ENCODE measurements around the gene PHETA2. TPM values are rescaled to one million over a fixed set of nuclear protein-coding genes. Genes with fewer than 3 reads are reported as not detected.

Gene PHETA2, protein sequence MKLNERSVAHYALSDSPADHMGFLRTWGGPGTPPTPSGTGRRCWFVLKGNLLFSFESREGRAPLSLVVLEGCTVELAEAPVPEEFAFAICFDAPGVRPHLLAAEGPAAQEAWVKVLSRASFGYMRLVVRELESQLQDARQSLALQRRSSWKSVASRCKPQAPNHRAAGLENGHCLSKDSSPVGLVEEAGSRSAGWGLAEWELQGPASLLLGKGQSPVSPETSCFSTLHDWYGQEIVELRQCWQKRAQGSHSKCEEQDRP
- total RNA-seq, result 3.5 TPM

DNA sequence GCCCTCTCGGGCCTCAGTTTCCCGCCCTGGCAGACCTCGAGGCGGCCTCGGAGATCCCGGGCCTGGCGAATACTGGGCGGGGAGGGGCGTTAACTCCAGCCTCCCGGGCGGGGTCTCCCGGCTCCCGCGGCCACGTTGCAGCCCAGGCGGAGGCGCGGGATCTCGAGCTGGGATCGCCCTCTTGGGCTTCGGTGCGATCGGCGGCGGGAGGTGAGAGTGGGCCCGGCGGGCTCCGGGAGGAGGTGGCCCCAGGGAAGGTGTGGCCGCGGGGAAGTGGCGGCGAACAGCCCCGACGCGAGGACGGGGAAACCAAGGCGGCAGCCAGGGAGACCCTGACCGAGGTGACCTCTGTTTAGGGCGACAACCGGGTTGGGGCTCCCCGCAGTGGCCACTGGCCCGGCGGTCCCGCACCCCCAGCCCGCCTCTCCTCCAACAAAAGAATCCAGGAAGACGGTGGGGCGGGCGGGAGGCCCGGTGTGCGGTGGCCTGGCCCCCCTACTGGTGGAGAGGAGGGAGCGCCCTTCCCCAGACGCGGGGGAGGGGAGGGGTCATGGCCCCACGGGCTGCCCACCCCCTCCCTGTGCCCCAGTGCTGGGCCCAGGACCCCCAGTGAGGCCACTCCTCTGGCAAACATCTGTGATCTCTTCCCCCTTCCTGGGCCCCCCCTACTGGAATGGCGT is at the start of gene PHETA2:
TSS of gene PHETA2 (plus strand) at position 117 of the 680 bp plus-strand sequence. CDS start 3,046 bp downstream, outside the sequence.

DNA sequence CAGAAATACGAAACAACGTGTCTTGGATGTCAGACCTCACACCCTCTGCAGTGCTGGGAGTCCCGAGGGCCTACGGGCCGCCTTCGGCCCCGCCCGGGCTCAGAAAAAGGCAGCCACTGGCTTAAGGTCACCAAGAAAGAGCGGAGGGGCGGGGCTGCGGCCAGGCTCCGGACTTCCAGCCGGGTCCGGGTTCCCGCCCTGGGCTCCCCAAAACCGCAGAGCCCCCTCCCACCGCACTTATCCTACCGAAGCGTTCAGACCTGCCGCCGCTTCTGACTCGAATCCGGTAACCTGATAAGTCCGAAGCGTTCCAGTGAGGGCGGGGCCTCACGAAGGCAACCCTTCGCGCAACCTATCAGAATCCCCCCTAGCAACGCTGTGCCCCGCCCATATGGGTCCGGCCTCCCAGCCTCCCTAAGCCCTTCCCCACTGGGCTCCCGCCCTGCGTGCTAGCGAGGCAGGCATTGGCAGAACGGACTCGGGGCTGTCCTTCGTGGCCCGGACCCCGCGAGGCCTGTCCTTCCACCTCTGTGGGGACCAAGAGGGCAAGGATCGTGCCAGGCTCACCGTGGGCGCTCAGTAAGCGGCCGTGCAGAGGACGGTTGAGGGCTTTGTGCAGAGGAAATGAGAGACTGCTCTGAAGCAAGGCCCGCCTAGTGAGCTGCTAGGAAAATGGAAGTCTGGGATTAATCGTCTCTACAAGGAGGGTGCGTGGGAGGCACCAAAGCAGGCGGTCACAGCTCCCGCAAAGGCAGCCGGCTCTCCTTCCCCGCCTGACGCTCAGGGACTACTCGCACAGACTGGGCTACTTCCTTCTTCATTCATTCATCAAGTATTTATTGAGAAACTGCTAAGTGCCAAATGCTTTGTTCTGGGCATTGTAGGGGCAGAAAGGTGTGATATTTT is 3.3 kb upstream of the PHETA2 start, which contains the start of gene NAGA:
TSS of gene NAGA (minus strand) at position 296 of the 906 bp plus-strand sequence. CDS start 515 bp downstream, outside the sequence.

DNA sequence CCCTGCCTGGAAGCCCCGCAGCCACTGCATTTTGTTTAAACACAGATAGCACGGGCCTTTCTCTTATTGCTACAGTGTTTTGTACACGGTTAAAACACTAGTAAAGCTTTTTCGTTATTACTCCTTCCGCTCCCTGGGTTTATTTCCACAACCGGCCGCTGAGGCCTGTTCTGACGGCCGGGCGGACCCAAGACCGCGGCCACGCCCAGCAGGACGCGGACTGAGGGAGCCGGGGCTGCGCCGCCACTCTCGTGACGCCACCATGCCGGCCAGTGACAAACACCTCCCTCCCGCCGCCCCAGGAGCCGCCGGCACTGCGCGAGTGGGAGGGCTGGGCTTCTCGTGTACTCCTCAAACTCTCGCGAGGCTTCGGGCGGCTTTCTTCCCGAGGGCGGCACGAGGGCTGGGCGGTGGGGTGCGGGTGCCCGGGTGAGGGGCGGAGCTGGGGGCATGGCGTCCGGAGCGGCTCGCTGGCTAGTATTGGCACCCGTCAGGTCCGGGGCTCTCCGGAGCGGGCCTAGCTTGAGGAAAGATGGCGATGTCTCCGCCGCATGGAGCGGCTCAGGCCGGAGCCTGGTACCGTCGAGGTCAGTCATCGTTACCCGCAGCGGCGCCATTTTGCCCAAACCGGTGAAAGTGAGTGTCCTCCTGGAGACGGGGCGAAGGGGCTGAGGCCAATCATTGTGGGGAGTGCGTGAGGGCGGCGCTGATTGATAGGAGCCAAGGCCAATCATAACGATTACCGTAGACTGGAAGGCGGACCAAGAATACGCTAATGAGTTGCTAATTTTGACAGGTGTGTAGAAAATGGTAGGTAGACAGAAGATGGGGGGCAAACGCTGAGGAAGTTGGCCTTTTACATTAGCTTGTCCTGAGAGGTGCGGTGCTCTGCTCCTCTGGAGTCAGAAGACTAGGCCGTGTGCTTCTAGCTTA is 5.5 kb downstream of the PHETA2 start, which contains the start of gene SMDT1:
TSS of gene SMDT1 (plus strand) at position 382 of the 933 bp plus-strand sequence. CDS start at position 451, 69 bp downstream.

DNA sequence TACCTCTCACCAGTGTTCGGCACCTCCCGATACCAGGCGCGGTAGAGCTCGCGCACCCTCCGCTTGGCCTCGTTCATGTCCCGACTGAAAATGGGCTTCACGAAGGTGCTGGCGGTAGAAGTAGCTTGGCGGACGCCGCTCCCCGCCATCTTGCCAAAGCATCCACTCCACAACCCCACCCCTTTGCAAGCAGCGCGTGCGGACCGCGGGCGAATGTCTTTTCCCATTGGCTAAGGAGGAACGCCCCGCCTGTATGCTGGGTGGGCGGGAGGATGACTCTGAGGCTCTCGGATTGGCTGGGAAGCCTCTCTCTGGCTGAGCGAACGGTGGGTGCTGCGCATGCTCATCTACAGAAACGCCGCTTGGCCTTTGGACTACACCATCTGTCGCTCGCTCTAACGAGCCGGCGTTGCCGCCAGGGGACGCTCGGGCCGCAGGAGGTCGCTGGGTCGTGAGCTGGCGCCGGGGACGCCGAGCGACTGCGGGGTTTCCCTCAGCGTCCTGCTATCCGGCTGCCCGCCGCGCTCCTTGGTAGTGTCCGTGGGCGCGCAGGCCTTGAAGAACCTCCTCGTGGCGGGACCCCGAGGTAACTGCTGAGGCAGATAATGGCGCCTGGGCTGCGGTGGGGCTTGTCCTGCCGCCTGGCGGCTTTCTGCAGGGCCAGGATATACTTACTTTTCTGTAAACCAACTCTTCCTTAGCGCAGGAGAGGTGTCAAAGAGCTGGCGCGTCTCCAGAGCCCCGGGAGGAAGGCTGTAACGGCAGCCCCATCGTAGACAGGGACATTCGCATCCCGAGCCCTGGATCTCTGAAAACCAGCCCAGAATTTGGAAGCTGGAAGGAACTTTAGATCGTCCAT is 16.8 kb downstream of the PHETA2 start, which contains the start of gene NDUFA6:
TSS of gene NDUFA6 (minus strand) at position 177 of the 859 bp plus-strand sequence. CDS start at position 149, 28 bp downstream.

Small RNA genes within 50 kb of the gene (small RNA-seq; reads per million reads assigned to genes)
- gene SNORD13P1, result not detected

Other genes starting within 250 kb of the PHETA2 start
- 74.7 TPM for gene SREBF2, start 241.1 kb upstream of the PHETA2 start, total RNA-seq
- gene SHISA8, start 159.2 kb upstream of the PHETA2 start, total RNA-seq, result not detected
- 0.46 TPM for gene TNFRSF13C, start 147.4 kb upstream of the PHETA2 start, total RNA-seq
- gene CENPM, start 127.1 kb upstream of the PHETA2 start, total RNA-seq, result 8.1 TPM
- 180 TPM for gene SEPTIN3, start 104.8 kb upstream of the PHETA2 start, total RNA-seq
- gene WBP2NL, start 75.5 kb upstream of the PHETA2 start, total RNA-seq, result 4.2 TPM
- gene NAGA, start 3.4 kb upstream of the PHETA2 start, total RNA-seq, result 17.1 TPM
- gene SMDT1, start 5.5 kb downstream of the PHETA2 start, total RNA-seq, result 19.1 TPM
- gene NDUFA6, start 16.5 kb downstream of the PHETA2 start, total RNA-seq, result 59.1 TPM
- gene CYP2D6, start 56.6 kb downstream of the PHETA2 start, total RNA-seq, result 4.2 TPM
- 64.4 TPM for gene TCF20, start 196.4 kb downstream of the PHETA2 start, total RNA-seq

Data from diencephalon (tissue), 1 donor.